Naive B cell (primary cell): ENCODE data around the gene AARS2. TPM values are rescaled to one million over a fixed set of nuclear protein-coding genes. Genes with fewer than 3 reads are reported as not detected.

ENCODE experiments used
- ATAC-seq, 2 donors: fragments of 150-1000 bp; cut with Tn5 transposase; 2 replicates each; pipeline ENCODE4 v1.10.0; 2021; ENCODE audit warnings: low read depth in 2 of 2, mild to moderate bottlenecking in 2 of 2, moderate library complexity in 2 of 2
- DNase-seq: peaks from one replicate; pipeline ENCODE4 v3.0.0; 2022
- H3K27ac Mint-ChIP-seq, 6 donors: one replicate each; pipeline ENCODE4 v1.8.0; 2020 to 2022; ENCODE audit warnings: mild to moderate bottlenecking in 6 of 6, mixed read lengths in 6 of 6, moderate library complexity in 5 of 6, inconsistent platforms in 2 of 6
- H3K27me3 Mint-ChIP-seq, 3 donors: one replicate each; pipeline ENCODE4 v1.8.0; 2021 to 2022; ENCODE audit warnings: mixed read lengths in 3 of 3, mild to moderate bottlenecking in 1 of 3
- H3K36me3 Mint-ChIP-seq, 2 donors: one replicate each; pipeline ENCODE4 v1.8.0; 2020 to 2022; ENCODE audit warnings: mixed read lengths in 2 of 2, inconsistent platforms in 1 of 2, mild to moderate bottlenecking in 1 of 2
- H3K4me1 Mint-ChIP-seq, 3 donors: one replicate each; pipeline ENCODE4 v1.8.0; 2020 to 2022; ENCODE audit warnings: mixed read lengths in 3 of 3, inconsistent platforms in 1 of 3, mild to moderate bottlenecking in 1 of 3, moderate library complexity in 1 of 3
- H3K4me3 Mint-ChIP-seq, 8 donors: one replicate each; pipeline ENCODE4 v1.8.0; 2020 to 2022; ENCODE audit warnings: mild to moderate bottlenecking in 8 of 8, mixed read lengths in 8 of 8, moderate library complexity in 8 of 8, inconsistent platforms in 2 of 8
- H3K9me3 Mint-ChIP-seq, 7 donors: one replicate each; pipeline ENCODE4 v1.8.0; 2020 to 2022; ENCODE audit warnings: mixed read lengths in 7 of 7, mild to moderate bottlenecking in 5 of 7, inconsistent platforms in 2 of 7, moderate library complexity in 1 of 7
- polyA plus RNA-seq, 6 donors: library from polyadenylated mRNA; unstranded; fragments of 300-500 nt; fragmentation: Illumina TruSeq; gene quantifications; one replicate each; pipeline ENCODE4 v1.2.3, GENCODE V29; 2021; ENCODE audit warnings: low read depth in 6 of 6

AARS2 gene
- polyA plus RNA-seq, 6 donors from 2014 or later, result 5.6 to 12.8 (median 7.8) TPM

- peak overlapping the region; percentile 79 to 96 (median 90) for H3K4me3 Mint-ChIP-seq
- DNase-seq, result peak; percentile 67
- peaks cover 74 to 89% (median 89%) of the 10 kb centered on the region in 3 donors for H3K4me1 Mint-ChIP-seq
- peaks cover 0 to 2% (median 0%) of the 10 kb centered on the region in 7 donors for H3K9me3 Mint-ChIP-seq
- peak in 1 of 2 donors; percentile 20 for ATAC-seq
- peaks cover 8 to 39% of the 10 kb centered on the region in 2 donors for H3K36me3 Mint-ChIP-seq
- no peaks in the 10 kb centered on the region for H3K27me3 Mint-ChIP-seq
- H3K27ac Mint-ChIP-seq, result peak overlapping the region; percentile 81 to 100 (median 98)
Observed at GRCh38 chr6:44258325-44258863, 54.8 kb downstream of the AARS2 start.

DNA sequence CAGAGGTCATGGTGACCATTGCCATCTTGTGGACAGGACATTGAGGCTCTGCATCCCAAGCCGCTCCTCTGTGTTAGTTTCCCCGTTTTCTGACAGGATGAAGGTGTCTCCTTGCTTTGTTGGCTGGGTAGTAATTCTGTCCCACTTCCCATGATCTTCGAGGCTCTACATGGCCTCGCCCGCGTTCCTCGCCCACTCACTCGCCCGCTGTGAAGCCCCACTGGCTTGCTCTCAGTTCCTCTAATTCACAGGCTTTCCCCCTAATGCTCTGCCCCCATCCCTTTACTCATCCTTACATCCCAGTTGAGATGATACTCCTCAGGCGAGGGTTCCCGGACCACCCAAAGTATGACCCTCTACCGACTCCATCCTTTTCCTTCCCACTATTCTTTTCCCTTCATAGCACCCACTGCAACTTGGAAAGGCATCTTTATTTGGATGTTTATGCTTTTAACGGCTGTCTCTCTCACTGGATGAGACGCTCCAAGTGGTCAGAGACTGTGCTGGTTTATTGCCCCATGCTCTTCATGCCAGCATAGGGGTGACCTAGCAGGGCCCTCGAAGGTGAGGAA is 55.3 kb downstream of the AARS2 start:
- Mint-ChIP-seq H3K4me3 (peak overlapping the region; percentile 79 to 97 (median 93)), H3K9me3 (peaks cover 0 to 2% (median 0%) of the 10 kb centered on the region in 7 donors), H3K36me3 (peaks cover 14 to 44% of the 10 kb centered on the region in 2 donors), H3K27ac (peak overlapping the region; percentile 81 to 100 (median 98)), H3K27me3 (no peaks in the 10 kb centered on the region), H3K4me1 (peaks cover 74 to 89% (median 89%) of the 10 kb centered on the region in 3 donors)
- peak; percentile 78 for DNase-seq
- ATAC-seq, result peak; percentile 50 to 61

DNA sequence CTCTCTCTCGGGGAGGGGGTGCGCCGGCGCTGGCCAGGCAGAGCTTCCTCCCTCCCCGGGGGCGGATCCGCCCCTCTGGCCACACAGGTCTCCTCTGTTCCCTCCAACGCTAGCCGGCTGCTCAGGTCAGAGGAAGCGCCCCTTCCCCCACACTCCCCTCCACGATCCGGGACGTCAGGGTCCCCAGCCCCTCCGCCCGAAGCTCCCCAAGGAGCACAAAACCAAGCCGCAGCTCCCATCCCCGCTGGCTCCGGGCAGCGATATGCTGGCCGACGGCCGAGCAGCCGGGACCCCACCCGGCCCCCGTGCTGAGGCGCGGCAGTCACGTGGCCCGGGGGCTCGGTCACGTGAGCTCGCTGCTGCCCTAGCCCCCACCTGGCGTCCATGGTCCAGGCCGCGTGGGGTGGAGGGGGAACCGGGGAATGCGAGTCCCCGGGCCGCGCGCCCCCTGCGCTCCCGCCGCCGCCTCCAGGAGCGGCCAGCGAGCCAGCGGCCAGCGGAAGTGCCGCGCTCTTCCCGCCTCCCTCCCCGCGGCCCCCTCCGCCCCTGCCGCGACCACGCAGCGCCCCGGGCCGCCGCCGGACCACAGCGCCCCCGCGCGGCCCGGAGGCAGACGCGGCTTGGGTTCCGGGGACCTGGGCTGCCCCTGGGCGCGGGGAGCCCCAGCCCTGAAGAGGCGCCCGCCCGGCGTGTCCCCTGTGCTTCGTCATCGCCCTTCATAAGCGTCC is 56.0 kb downstream of the AARS2 start, which contains the start of gene SLC35B2:
TSS of gene SLC35B2 (minus strand) at position 504 of the 728 bp plus-strand sequence. CDS start at position 386, 118 bp downstream.
- peaks cover 69 to 89% (median 85%) of the 10 kb centered on the region in 3 donors for H3K4me1 Mint-ChIP-seq
- H3K4me3 Mint-ChIP-seq, result peak within 1 kb of the TSS; percentile 82 to 97 (median 93)
- H3K27ac Mint-ChIP-seq, result peak within 1 kb of the TSS; percentile 96 to 100 (median 98)
- DNase-seq (peak; percentile 76), ATAC-seq (peak; percentile 70 to 78)
- H3K9me3 Mint-ChIP-seq, result peaks cover 0 to 2% (median 0%) of the 10 kb centered on the region in 7 donors
- H3K27me3 Mint-ChIP-seq, result no peaks in the 10 kb centered on the region
- peaks cover 20 to 46% of the 10 kb centered on the region in 2 donors for H3K36me3 Mint-ChIP-seq

DNA sequence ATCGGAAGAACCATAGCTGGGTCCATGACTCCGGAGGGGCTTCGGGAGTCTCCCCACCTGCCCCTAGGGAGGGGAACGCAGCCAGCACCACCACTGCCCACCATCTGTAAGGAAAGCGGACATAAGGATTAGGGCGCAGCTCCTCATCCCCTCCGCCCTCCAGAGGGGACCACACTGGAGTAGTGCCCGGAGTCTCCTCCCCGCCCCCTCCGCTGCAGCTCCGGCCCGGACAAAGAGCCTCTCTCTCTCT is 56.4 kb downstream of the AARS2 start:
- peaks cover 25 to 51% of the 10 kb centered on the region in 2 donors for H3K36me3 Mint-ChIP-seq
- DNase-seq, result no peak
- H3K27me3 Mint-ChIP-seq, result no peaks in the 10 kb centered on the region
- H3K9me3 Mint-ChIP-seq, result peaks cover 0 to 2% (median 0%) of the 10 kb centered on the region in 7 donors
- peaks cover 73 to 87% (median 84%) of the 10 kb centered on the region in 3 donors for H3K4me1 Mint-ChIP-seq
- ATAC-seq, result no peak
- H3K27ac Mint-ChIP-seq, result peak overlapping the region; percentile 92 to 98 (median 95)
- peak overlapping the region; percentile 59 to 92 (median 89) for H3K4me3 Mint-ChIP-seq

- H3K9me3 Mint-ChIP-seq, result peaks cover 0 to 2% (median 0%) of the 10 kb centered on the region in 7 donors
- peak overlapping the region; percentile 59 to 92 (median 89) for H3K4me3 Mint-ChIP-seq
- peaks cover 26 to 52% of the 10 kb centered on the region in 2 donors for H3K36me3 Mint-ChIP-seq
- H3K4me1 Mint-ChIP-seq, result peaks cover 73 to 84% (median 80%) of the 10 kb centered on the region in 3 donors
- no peak for DNase-seq
- peak overlapping the region; percentile 92 to 98 (median 95) for H3K27ac Mint-ChIP-seq
- H3K27me3 Mint-ChIP-seq, result no peaks in the 10 kb centered on the region
- ATAC-seq, result no peak
Observed at GRCh38 chr6:44255871-44256774, 57.0 kb downstream of the AARS2 start.

DNA sequence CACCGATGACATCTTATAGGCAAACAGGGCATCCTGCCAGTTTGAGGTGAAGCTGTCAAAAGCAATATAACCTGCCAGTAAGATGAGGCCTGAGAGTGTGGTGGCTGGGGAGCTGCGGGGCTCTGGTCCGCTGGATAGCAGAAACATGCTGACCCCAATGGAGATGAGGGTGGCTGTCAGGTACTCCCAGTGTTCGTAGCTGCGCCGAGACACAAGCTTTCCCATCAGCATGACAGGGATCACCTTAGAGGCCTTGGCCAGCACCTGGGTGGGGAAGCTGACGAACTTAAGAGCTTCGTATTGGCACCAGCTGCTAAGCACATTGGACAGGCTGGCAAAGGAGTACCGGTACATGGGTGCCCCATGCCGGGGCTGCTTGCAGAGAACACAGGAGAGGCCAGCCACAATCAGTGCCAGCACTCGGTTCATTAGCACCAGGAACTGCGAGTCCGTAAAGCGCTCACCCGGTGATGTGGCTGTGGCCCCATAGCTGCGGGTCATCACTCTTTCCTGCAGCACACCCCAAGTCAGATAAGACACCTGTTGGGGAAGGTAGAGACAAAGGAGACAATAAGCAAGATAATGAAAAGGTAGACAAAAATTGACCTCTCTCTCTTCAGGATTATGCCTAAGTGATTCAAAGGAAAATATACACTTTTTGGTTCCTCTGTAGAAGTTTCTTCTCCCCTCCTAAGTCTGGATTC is 57.9 kb downstream of the AARS2 start:
- Mint-ChIP-seq H3K4me3 (peak overlapping the region; percentile 59 to 92 (median 89)), H3K36me3 (peaks cover 29 to 51% of the 10 kb centered on the region in 2 donors), H3K9me3 (no peaks in the 10 kb centered on the region), H3K27ac (peak overlapping the region in 5 of 6 donors; percentile 81 to 98 (median 92)), H3K4me1 (peaks cover 69 to 78% (median 75%) of the 10 kb centered on the region in 3 donors), H3K27me3 (no peaks in the 10 kb centered on the region)
- DNase-seq (no peak), ATAC-seq (no peak)

DNA sequence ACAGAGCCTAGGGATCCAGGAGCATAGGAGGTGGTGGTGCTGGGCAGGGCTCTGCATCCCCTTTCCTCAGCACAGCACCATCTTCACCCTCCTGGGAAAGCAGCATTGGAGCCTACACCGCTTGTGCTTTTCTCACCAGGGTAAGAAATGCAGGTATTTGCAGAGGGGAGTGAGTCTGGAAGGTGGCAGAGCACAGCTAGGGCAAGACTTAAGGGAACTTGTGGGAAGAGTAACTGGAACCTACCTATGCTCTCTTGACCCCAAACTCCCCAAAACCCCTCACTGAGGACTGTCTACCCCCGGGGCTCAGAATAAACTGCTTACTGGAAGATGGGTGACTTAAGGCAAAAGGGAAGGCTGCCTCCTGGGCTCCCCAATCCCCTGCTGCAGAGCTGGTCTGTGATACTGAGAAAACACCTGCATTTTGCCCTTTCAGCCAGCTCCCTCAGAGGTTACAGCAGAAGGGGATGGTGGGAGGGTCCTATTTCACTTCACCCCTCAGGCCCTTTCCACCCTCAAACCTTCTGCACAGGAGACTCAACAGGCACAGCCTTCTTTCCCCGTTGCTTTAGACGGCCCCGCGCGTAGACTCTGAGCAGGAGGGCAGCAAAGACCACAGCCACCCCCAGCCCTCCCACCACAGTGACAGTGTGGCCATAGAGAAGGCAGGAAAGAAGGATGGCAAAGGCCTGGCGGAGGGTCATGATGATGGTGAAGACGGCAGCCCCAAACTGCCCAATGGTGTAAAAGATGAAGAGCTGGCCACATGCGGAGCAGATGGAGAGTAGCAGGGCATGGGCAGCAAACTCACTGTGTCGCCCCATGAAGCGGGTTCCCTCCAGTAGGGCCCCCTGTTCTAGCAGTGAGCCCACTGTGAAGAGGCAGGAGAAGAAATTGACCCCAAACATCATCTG is 58.7 kb downstream of the AARS2 start:
- H3K4me3 Mint-ChIP-seq, result peak overlapping the region in 5 of 8 donors; percentile 6 to 87 (median 39)
- no peaks in the 10 kb centered on the region for H3K9me3 Mint-ChIP-seq
- peaks cover 72 to 78% (median 78%) of the 10 kb centered on the region in 3 donors for H3K4me1 Mint-ChIP-seq
- no peaks in the 10 kb centered on the region for H3K27me3 Mint-ChIP-seq
- peaks cover 33 to 57% of the 10 kb centered on the region in 2 donors for H3K36me3 Mint-ChIP-seq
- peak overlapping the region; percentile 16 to 98 (median 42) for H3K27ac Mint-ChIP-seq
- DNase-seq, result no peak
- no peak for ATAC-seq

DNA sequence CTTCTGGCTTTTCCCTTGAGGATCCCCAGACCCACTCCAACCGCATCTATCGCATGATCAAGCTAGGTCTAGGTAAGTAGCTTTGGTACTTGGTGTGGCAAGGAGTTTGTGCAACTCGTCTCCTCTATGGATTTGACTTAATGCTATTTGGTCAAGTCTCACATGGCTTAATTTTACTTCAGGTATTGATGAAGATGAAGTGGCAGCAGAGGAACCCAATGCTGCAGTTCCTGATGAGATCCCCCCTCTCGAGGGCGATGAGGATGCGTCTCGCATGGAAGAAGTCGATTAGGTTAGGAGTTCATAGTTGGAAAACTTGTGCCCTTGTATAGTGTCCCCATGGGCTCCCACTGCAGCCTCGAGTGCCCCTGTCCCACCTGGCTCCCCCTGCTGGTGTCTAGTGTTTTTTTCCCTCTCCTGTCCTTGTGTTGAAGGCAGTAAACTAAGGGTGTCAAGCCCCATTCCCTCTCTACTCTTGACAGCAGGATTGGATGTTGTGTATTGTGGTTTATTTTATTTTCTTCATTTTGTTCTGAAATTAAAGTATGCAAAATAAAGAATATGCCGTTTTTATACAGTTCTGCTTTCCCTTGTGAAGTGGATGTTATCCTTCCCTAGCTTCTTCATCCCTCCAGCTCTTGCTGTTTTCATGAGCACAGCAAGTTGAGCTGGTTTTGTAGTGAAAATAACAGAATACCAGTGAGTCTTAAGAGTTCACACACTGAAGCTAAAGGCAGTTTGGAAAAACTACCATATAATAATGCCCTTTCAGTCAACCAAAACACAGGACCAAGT is 59.6 kb downstream of the AARS2 start:
- no peaks in the 10 kb centered on the region for H3K9me3 Mint-ChIP-seq
- peak in 1 of 2 donors; percentile 19 for ATAC-seq

GRCh38 chr6:44251576-44252524 is 61.3 kb downstream of the AARS2 start:
- H3K27me3 Mint-ChIP-seq, result peaks cover 0 to 2% (median 0%) of the 10 kb centered on the region in 3 donors
- peak overlapping the region in 3 of 8 donors; percentile 9 to 84 (median 47) for H3K4me3 Mint-ChIP-seq
- H3K4me1 Mint-ChIP-seq, result peaks cover 70 to 82% (median 77%) of the 10 kb centered on the region in 3 donors

More for the DNA sequence above, 59.6 kb downstream of the AARS2 start:
- H3K4me1 Mint-ChIP-seq, result peaks cover 73 to 78% (median 77%) of the 10 kb centered on the region in 3 donors
- H3K27ac Mint-ChIP-seq, result peak overlapping the region in 4 of 6 donors; percentile 26 to 78 (median 50)
- H3K27me3 Mint-ChIP-seq, result no peaks in the 10 kb centered on the region
- peak; percentile 52 for DNase-seq
- H3K4me3 Mint-ChIP-seq, result peak overlapping the region in 3 of 8 donors; percentile 11 to 84 (median 52)
- peaks cover 34 to 53% of the 10 kb centered on the region in 2 donors for H3K36me3 Mint-ChIP-seq

DNA sequence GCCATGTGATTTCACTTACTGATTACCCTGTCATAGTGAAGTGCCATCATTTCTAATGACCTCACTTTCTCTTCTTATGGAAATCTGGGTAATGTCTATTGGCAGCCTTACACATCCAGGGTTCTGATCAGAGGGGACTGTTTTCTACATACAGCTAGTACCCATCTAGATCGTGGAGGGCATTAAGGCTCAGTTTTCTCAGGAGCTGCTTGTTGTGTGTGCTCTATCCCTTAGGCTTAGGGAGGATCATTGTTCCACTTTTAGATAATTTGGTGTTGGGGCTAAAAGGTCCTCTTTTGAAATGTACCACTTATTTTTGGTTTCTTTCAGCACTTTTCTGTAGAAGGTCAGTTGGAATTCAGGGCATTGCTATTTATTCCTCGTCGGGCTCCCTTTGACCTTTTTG is 62.4 kb downstream of the AARS2 start:
- Mint-ChIP-seq H3K27ac (peak overlapping the region in 1 of 6 donors; percentile 44), H3K4me1 (peaks cover 65 to 79% (median 69%) of the 10 kb centered on the region in 3 donors), H3K36me3 (peaks cover 36 to 61% of the 10 kb centered on the region in 2 donors), H3K9me3 (peaks cover 0 to 6% (median 0%) of the 10 kb centered on the region in 7 donors), H3K27me3 (peaks cover 0 to 4% (median 0%) of the 10 kb centered on the region in 3 donors), H3K4me3 (peak overlapping the region in 1 of 8 donors; percentile 97)
- ATAC-seq, result no peak
- no peak for DNase-seq

More at GRCh38 chr6:44251576-44252524, 61.3 kb downstream of the AARS2 start:
- ATAC-seq, result no peak
- H3K36me3 Mint-ChIP-seq, result peaks cover 36 to 57% of the 10 kb centered on the region in 2 donors
- DNase-seq, result no peak
- H3K27ac Mint-ChIP-seq, result peak overlapping the region in 4 of 6 donors; percentile 31 to 78 (median 41)
- H3K9me3 Mint-ChIP-seq, result peaks cover 0 to 3% (median 0%) of the 10 kb centered on the region in 7 donors
